NCI-H82 treated with DMSO at 0.1 percent for 48 hours (cell line): ENCODE data around the gene IQSEC3.
"Not testable (repeated sequence)": the region's sequence is repeated elsewhere in the genome, so short reads cannot be mapped to it uniquely, and the experiment has no call there.

Experiments
- DNase-seq: peaks from one replicate; lab custom pipeline; 2025; ENCODE audit not compliant: unreplicated experiment; lab: John Stamatoyannopoulos, UW

Gene IQSEC3

DNA sequence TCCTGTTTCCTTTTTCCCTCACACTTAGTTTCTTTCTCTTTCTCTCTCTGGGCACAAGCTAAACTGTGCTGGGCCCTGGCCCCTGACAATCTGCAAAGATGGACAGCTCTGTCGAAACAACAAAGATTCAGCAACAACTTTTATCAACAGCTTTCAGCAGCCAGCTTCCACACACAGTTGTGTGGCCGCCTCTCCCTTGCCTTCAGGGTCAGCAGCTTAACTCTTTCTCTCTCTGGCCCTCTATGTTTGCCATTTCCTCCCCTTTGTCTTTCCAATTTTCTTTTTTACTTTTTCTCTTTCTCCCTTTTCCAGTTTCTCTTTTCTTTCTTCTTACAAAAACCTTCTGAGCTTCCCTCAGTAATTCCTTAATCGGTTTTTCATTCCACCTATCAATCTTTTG lies 43.3 kb downstream of the IQSEC3 start:
- no peak for DNase-seq

DNA sequence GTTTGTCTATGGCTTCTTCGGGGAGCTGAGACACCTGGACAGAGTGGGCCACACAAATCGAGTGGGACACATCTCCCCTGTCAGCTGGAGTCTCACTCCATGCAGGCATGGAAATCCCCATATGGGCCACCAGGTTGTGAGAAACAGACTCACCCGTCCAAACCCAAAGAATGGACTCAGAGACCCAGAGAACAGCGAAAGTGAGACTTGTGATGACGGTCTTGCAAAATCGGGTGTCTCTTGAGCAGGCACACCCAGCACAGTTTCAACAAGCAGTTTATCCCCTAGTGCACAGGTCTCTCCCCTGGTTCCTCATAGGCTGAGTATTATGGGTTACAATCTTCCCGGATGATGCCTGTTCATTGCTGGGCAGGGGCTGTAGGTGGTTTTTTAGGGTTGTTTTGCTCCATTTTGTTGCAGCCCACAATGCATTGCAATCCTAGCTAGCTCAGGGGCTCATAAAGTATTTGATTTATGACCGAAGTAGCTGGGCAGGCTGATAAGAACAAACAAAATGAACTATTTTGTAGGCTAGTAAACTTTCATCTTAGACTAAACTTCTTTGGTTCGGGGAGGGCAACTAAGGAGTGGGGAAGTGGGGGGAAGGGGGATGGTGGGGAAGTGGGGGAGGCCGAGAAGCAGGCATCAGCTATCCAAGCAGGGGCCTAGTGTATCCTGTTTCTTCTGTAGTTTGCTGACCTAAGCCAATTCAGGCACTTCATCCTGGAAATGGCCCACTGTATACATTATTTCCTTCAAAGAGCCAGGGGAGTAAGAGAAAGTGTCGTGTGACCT lies 45.3 kb downstream of the IQSEC3 start:
- no peak for DNase-seq

DNA sequence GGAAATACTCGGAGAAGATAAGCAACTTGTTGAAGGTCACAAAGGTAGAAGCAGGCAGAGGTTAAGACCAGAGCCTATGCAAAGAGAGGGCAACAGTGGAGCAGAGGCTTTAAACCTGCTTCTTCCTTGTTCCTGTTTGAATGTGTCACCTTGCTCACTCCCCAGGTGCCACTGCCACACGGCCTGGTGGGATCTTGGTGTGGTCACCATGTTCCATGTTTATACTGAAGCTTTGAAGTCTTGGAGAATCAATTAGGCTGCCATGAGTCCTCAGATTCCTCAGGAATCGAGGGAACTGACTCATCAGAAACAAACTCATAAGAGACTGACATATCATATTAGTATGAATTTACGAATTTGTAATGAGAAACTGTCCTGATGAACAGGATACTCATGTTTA lies 46.8 kb downstream of the IQSEC3 start:
- DNase-seq, result no peak

DNA sequence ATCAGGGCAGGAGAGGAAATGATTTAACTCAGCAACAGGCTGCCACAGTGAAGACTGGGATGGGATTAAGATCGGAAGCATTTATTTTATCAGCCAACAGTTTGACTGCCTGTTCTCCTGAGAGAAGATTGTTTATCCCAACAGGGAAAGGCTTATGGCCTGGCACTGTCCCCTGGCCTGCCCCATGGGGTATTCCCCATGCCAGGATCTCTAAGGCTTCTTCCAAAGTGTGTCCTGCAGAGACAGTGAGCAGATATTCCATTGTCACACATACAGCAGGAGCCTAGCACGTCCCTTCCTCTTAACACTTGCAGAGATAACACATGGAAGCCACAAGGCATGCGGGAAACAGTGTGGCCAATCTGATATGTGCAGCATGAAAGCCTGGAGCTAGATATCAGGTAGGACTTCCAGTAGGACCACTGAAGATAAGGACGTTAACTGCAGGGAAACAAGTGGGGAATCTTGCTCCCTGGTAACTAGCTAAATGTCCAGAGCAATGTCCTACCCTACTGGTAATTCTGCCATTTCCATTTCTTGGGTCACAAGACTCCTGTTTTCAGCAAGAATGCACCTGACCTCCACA lies 48.2 kb downstream of the IQSEC3 start:
- no peak for DNase-seq

DNA sequence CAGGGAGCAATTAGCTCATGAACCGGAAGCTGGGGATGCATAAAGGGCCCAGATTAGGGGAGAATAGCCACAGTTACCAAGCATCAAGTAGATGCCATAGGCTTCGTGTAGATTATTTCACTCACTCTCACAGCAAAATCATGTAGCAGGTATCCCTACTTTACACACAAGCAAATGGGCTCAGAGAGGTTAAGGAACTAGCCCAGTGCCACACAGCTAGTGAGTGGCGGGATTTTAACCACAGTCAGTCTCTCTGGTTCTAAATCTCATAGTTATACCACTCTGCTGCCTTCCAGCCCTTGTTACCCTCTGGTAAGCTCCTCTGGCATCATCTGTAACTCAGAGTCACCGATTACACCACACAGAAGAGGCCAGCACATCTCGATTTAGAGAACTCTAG lies 49.0 kb downstream of the IQSEC3 start:
- DNase-seq, result no peak

DNA sequence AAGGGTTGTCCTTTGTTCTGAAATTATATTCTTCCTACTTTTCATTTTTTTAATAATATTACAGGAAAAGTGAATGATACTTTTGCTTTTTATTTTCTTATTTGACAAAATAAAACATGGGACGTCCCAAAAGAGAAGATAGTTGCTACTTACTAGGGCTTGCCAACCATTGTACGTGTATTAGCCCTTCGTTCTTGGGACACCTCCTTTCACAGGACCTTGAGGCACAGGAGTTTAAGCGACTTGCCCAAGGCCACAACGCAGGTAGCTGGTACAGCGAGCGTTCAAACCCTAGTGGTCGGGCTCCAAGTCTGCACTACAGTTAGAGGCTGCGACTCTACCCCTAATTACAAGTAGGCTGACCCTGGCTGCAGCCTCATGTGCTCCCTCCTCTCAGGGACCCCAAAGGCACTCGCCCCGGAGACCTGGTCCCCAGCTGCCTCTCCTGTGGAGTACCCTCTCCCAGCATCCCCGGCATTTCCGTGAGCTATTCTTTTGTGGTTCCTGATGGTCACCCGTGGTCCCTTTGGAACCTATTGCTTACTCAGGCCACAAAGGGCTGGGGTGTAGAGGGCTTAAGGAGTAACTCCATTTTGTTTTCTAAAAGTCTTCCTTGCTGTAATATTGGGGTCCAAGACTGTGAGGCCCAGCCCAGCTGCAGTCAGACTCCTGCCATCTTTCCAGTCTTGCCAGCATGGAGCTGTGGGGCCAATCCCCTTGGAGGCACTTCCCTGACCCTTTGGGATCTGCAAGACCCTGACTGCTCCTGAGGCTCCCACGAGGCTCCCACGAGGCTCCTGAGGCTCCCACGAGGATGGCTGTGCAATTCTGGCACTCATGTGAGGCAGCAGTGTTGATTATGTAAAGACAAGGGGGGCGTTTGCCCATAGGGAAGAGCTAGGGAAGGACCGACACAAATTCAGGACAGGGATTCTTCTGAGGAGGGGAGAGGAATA lies 49.7 kb downstream of the IQSEC3 start:
- no peak for DNase-seq

DNA sequence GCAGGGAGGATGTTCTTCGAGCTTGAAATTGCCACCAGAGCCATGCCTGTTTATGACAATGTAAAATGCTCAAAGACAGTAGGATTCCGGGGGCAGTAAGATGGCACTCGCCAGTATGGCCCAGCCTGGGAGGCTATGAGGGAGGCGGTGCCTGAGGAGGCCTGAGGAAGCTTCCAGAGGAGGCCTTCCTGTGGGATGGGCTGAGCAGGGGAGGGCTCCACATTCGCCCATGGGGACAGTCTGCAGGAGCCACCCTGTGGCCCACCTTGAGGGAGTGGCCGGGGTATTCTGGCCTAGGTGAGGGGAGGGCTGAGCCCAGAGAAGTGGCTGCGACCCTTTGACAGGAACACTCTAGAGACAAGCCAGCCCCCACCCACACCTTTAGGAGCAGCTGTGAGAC lies 50.7 kb downstream of the IQSEC3 start:
- no peak for DNase-seq

DNA sequence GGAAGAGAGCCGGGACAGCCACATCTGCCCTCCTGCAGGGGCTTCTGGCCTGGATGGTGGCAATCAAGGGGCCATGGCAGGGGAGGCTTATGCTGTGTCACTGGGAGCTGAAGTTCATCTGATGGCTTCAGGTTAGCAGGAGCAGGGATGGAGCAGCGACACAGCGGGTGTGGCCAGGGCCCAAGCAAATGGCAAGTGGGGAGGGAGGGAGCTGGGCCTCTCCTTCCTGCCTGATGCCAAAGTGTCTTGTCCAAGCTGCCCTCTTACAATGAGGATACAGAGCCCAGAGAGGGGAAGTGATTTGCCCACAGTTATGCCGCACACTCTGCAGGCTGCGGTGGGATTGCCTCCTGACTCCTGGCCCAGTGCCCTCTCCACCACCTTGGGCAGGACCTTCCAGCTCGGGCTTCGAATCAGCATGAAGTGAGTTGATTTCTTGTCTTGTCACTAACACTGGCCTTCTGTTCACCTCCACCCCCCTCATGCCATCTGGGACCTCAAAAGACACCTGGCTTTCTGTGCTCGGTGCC lies 51.3 kb downstream of the IQSEC3 start:
- DNase-seq, result no peak

DNA sequence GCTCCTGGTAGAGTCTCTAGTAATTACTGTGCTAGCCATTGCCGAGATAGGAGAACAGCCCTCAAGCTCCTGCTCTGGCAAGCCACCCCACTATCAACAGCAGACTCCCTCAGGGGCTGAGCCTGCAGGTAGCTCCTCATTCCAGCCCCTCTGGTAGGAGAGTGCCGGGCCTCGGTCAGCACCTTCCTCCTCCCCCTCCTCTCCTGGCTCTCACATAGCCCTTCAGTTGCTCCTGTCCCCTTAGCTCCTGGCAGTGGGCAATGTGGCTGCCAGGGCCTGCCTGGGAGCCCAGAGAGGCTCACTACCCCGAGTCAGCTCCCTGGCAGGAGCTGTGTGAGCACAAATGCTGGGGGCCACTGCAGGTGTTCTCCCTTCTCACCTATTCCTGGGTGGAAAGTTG lies 52.0 kb downstream of the IQSEC3 start:
- DNase-seq, result no peak

DNA sequence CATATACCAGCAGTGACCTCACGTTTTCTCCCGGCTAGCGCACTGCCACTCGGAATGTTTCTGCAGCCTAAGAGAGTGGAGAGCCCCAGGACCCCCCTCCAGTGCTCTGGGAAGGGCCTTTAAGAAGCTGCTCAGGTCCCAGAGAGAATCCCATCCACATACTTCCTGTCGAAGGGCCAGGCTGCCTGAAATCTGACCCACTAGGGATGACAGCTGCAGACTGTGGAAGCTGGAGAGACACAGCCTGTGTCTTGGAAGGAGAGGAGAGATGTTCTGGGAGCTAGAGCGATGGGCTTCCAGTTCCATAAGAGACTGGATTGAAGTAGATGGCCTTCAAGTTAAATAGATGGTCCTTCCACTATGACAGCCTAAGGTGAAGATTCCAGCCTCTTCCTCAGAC lies 54.4 kb downstream of the IQSEC3 start:
- DNase-seq, result no peak

DNA sequence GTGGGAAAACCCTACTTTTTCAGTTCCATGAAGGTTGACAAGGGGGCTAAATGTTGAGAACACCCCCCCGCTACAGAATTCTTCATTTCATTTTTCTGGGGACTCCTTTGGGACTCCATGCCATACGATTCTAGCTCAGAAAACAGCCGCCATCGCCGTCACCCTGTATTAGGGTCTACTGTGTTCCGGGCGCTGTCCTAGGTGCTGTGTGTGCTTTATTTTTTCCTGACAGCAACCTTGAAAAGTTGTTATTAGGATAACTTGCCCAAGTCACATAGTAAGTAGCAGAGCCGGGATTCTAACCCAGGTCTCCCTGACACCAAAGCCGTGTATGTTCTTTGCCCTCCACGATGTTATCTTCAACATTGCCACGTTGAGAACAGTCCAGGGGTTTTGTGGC lies 55.1 kb downstream of the IQSEC3 start:
- DNase-seq, result no peak

DNA sequence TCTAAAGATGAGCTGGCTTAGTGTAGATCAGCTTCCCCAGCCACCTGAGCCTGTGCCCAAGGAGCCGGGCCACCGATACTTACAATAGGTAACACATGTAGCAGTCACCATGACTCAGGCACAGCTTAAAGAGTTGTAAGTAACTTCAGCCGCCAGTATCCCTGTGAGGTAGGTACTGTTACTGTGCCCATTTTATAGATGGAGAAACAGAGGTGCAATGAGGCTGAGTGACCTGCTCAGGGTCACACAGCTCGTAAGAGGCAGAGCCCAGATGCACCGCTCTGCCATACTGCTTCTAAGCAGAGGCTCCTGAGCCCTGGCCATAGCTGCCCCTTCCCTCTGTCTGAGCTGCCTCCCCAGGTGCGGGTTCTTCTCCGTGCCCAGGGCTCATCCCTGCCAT lies 58.5 kb downstream of the IQSEC3 start:
- DNase-seq, result no peak

DNA sequence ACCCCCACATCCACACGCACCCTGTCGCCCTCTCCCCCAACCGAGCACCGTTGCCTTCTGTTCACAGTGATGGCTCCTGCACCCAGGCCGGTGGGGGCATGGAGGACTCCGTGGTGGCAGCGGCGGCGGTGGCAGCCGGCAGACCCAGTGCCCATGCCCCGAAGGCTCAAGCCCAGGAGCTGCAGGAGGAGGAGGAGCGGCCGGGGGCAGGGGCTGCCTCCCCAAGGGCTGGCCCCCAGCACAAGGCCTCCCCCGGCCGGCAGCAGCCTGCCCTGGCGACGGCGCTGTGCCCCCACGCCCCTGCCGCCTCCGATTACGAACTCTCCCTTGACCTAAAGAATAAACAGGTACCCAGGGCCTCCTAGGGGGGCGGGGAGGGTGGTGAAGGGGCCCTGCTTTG lies 59.0 kb downstream of the IQSEC3 start:
- DNase-seq, result no peak

DNA sequence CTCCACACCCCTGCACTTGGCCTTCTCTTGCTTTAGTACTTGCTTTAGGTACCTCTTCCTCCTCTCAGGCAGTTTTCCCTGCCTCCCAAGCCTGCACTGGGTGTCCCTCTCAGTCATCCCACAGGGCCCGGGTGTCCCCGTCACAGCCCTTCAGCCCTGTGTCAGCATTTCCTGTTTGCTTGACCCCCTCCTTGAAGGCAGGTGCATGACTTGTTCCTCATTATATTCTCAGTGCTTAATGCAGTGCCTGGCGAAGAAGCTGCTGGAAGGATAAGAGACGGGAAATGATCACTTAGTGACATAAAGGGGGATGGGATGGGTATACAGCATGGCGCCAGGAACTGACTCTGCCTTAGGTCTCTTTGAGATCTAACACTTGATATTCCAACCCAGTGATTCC lies 61.5 kb downstream of the IQSEC3 start:
- no peak for DNase-seq

DNA sequence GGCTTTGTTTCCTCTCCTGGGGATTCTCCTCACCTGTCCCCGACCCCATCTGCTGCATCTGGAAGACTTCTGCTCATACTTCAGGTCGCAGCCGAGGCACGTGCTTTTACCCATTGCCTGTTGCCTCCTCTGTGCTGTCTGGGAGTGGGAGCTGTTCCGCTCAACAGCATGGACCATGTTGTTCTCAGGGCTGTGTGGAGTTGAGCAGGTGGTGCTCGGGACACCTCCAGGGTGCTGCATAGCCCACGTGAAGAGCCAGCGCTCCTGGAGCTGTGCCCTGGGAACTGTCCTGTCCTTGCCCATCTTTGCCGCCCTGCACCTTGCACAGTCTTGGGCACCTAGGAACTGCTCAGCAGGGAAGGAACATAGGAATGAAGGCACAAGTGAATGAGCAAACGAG lies 62.4 kb downstream of the IQSEC3 start:
- DNase-seq, result no peak

DNA sequence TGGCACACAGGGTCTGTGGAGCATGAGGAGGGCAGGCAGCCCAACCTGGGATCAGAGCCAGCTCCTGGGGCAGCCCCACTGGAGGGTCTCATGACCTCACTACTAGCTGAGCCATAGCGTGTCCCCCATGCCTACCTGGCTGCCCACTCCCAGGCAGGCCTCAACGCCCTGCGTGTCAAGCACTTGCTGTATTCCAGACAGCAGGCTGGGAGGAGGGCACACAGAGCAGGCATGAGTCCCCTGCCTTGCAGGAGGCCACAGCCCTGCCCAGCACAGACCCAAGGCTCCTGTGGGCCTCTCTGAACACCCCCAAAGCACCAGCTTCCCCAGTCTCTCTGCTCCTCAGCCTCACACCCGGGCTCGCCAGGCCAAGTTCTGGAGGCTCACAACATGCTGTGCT lies 64.0 kb downstream of the IQSEC3 start:
- DNase-seq, result no peak

DNA sequence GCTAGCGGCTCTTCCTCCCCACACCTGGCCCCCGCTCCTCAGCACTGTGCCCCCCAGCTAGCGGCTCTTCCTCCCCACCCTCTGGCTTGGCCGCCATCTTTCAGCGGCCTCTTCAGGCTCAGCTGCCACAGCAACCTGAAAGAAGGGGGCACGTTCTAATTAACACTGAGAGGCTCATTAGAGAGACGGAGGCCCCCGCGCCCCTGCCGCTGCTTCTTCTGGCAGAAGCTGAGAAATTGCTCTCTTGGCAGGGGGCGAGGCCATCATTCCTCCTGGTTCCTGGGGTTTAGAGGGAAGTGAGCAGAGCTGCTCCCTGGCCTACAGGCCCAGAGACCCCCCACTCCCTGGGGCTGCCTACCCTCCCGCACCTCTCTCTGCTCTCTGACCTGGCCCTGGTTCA lies 64.4 kb downstream of the IQSEC3 start:
- DNase-seq, result no peak

DNA sequence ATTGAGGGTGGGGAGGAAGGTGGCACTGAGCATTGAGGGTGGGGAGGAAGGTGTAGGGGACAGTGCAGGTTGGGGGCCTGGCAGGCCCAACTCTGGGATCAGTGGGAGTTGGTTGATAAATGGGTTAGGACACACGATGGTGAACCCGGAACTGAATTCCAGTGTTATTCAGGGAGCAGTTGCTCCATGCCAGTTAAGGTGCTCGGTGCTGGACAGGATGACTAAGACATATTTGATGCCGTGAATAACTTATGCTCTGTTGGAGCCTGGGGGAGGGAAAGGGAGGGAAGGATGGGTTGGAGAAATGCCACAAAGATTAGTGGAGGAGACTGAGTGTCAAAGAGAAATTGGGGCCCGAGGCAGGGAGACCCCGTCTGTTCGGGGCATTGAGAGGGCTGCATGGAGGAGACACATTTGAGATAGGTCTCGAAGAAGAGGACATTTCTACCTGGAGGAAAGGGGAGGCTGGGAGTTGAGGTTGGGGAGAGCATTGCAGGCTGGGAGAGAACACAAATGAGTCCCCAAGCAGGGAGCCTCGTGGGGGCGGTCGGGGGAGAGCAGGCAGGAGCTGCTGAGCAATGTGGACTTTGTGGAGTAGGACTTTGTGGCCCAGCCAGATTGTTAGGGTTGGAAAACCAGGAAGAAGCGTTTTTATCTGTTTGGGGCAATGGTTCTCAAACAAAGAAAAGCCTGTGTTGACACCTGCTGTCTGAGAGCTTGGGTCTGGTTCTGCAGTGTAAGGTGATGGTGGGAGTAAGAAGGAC lies 65.3 kb downstream of the IQSEC3 start:
- no peak for DNase-seq

DNA sequence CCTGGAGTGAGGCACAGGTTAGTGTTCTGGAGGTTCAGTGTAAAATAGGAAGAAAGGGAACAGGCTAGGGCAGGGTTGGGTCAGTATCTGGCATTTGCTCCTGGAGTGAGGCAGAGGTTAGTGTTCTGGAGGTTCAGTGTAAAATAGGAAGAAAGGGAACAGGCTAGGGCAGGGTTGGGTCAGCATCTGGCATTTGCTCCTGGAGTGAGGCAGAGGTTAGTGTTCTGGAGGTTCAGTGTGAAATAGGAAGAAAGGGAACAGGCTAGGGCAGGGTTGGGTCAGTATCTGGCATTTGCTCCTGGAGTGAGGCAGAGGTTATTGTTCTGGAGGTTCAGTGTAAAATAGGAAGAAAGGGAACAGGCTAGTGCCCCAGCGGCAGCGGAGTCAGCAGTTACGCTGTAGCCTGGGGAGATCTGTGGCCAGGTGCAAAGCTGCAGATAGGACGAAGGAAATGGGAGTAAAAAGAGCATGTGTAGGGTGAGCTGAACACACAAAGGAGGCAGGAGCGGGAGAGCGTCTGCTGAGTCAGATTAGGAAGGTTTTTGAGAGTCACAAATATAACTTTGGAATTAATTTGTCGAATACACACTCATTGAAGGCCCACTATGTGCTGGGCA lies 67.2 kb downstream of the IQSEC3 start:
- DNase-seq, result not testable (repeated sequence)

DNA sequence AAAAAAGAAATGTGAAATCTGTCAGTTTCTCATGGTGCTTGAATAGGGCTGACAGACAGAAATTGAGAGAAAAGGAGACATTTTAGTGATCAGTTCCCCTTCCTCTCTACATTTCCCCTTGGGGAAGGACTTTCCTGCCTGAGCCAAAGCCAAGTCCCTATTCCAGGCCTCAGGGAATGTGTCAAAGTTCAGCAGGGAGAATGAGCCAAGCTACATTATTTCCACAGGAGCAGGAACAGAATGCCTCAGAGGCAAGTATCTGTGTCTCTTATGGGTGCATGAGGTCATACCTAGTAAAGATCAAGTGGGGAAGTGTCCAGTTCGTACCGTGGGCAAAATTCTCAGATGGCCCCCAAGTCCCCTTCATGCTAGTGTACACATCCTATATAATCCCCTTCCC lies 68.6 kb downstream of the IQSEC3 start:
- no peak for DNase-seq
